Inferior parietal cortex (tissue), 1 donor: Measurements from ENCODE around the gene TMEM244.
"Not testable (repeated sequence)": the region's sequence is repeated elsewhere in the genome, so short reads cannot be mapped to it uniquely, and the experiment has no call there.

Experiments
- DNase-seq: peaks from one replicate; pipeline ENCODE4 v3.0.0-alpha.2; 2016; ENCODE audit errors: extremely low spot score

TMEM244 gene, protein sequence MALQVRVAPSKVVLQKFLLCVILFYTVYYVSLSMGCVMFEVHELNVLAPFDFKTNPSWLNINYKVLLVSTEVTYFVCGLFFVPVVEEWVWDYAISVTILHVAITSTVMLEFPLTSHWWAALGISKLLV

DNA sequence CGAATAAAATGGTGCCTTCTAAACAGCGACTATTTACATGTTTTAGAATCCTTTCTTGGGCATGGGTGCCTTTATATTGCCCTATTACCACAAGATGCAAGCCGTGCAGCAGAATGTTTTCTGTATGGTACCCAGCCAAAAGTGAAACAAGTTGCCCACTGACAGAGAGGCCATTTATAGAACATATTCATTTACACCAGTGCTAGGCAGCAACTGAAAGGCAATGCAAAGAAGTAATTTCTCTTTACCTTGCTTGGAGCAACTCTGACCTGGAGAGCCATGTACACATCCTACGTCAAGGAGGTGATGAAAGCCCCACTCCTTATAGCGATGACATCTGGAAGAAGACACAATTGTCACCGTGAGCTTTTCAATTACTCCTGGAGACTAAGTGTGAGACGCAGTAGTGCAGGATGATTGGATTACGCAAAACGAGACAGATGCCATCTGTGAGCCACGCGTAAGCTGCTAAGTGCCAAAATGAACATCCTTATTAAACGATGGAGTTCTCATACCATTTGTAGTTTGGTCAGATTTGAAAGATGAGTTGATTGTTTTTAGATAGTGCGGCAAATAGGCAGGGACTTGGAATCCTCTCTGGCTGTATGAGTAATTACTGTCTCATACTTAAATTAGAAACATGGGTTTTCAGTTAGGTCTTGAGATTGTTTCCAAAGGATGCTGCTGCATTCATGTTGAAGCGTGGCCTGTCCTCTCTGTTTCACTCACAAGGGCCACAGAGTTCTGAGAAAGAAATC, at the start of gene TMEM244:
Gene TMEM244 (minus strand): TSS at position 408 of the 758 bp plus-strand sequence. CDS start 127 bp downstream, at position 281.
- peak; percentile 35 for DNase-seq

DNA sequence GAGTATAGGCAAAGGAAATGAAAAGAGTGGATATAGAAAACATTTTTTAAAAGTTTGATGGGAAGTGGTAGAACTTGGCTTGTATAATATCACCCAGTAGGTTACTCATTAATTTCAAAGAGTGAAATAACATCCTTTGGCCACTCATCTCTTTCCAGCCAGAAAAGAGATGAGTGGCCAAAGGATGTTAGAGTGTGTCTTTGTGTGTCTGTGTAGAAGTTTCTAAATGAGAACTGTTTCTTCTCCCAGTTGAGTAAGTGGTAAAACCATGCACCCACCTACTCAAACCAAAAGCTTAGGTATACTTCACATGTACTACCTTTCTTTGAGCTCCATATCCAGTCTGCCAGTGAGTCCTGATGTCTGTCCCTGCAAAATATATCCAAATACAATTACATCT, 47.7 kb upstream of the TMEM244 start:
- no peak for DNase-seq

DNA sequence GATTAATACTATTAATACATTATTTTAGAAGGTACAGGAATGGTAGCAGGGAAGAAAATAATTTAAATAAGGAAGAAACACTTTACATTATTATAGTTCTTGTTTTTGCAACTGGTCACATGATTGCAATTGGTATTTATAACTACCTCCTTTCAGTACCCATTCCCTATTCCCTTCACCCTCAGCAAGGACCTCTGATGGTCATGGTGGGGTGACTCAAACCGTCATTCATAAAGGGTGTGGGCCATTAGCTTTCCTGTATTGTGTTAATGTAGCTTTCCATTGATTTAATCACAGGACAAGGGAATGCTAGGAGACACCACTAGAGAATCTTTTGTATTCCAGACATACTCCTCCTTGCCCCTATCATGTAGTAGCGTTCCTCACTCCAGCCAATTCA, 47.2 kb upstream of the TMEM244 start:
- no peak for DNase-seq

DNA sequence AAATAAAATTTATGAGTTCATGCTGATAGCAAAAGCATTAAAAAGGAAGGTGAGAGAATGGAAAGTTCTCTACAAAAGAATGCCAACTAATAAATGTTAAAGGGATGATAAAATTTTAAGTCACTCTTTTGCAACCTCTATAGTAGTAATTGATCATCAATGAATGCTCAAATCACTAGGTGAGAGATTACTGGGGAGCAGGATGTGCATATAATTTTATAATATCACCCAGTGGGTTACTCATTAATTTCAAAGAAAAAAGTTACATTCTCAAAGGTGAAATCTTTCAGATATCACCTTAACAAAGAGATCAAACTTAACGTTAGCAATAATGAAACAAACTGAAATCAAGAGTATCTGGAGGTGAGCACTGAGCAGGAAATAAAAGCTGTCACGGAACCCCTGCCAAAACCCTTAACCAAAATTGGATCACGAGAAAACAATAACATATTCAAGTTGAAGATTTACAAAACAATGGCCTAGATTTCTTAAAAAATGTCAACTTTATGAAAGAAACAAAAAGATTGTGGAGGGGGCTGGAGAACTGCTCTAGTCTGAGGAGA, 45.5 kb upstream of the TMEM244 start:
- no peak for DNase-seq

DNA sequence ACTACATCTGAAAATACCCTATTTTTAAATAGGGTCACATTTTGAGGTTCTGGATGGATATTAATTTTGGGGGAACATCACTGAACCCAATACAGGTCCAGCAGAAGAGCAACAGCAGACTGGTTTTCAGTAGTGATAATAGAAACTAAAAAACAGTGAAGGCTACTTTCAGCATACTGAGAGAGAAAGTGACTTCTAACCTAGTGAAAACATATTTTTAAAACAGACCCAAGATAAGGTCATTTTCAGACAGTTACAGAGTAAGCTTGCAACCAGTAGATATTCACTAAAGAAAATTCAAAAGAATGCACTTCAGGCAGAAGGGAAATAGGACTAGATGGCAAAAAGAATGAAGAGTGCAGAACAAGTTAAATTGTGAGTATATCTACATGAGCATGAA, 42.0 kb upstream of the TMEM244 start:
- DNase-seq, result no peak

DNA sequence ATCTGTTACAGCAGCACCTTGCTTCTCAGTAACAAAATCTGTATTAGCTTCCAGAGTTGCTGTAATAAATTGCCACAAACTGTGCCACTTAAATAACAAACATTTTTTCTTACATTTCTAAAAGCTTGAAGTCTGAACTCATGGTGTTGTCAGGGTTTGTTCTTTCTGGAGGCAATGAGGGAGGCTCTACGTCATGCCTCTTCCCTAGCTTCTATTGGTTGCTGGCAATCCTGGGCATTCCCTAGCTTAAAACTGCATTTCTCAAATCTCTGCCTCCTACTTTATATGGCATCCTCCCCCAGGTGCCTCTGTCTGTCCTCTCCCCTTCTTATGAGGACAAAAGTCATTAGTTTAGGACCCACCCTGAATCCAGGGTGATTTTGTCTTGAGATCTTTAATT, 41.6 kb upstream of the TMEM244 start:
- DNase-seq, result no peak

DNA sequence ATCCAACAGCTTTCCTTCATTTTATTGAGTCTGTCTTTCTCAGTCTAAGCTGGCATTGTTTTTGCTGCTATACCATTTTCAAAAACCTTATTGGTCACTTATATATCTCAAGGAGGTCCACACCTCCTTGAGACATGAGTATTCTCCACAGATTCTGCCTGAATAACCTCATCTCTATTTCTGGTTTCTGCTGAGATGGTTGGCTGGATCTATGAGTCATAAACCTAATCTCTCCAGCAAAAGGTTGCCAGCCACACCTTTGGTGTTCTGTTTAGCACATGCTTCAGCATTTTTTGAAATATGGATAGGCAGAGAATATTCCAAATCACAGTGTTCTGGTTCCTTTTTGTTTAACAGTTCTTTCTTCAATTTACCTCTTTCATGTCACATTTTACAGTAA, 40.8 kb upstream of the TMEM244 start:
- no peak for DNase-seq

DNA sequence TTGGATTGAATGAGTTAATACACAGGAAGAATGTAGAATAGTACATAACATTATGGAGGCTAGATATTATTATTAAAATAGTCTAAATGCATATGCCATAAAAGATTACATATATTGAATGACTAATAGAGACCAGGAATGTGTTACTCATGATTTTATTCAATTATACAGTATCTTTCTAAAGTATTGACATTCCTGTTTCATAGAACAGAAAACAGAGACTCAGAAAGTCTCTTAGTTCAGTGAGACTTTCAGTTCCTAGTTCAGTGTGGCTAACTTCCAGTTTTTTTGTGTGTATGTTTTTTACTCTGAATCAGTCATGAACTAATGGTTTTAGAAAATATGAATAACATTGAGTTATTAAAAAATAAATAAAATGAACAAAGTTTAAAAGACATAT, 34.6 kb upstream of the TMEM244 start:
- no peak for DNase-seq

DNA sequence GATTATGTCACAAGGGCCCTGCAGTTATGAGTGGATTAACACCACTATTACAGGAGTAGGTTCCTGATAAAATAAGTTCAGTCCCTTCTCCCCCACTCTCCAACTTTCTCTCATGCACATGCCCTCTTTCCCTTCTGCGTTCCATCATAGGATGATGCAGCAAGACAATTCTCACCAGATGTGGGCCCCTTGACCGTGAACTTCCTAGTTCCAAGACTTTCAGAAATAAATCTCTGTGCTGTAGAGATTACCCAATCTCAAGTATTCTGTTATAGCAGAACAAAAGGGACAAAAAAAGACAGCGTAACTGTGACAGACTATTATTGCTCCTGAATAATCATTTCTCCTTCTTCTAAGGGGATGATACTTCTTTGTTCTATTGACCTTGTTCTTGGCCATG, 33.8 kb upstream of the TMEM244 start:
- no peak for DNase-seq

DNA sequence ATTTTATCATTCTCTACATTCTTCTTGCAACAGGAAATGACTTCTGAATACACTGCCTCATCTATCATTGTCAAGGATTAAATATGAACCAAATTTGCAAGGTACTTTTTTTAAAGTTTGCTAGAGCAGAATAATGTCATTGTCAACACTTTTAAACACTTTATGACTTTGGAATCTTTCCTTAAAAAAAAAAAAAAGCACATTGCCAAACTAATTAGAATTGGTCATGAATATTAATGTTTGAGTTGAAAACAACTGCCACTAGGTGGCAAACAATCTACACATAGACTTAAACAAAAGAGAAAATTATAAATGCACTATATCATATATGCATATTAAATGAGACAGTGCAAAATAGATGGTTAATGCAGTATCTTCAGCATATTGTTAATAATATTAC, 32.5 kb upstream of the TMEM244 start:
- peak; percentile 55 for DNase-seq

DNA sequence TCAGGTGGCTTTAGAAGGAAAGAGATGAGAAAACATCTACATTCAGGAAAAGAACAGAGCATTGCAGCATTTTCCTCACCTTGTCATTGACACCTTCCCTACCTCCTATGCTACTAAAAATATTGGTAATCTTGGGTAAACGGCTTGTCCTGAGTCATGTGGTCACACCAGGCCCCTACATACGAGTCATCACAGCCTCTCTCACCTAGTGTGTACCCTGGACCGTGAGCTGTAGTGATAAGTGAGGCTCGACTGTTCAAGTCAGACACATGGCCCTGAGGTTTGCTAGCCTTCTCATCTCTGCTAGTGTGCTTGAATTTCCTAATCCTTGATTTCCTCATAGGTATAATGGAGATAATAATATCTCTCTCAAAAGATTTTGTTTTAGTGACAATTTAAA, 29.6 kb upstream of the TMEM244 start:
- DNase-seq, result no peak

DNA sequence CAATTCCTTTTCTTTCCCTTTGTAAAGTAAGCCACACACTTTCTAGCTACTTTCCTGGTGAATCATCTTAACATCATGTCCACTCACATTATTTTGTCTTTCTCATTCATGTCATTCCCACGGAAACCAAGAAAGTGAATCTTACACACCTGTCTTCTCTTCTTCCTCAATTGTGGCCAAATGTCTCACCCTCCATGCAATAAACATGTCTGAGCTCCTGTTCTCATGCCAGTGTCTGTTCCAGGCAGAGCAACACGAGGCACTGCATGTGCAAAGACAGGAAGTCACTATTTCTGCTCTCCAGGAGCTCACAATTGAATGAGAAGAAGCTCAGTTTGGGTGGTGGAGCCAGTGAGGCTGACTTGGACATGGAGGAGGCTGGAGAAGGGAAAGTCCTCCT, 29.0 kb upstream of the TMEM244 start:
- DNase-seq, result no peak

DNA sequence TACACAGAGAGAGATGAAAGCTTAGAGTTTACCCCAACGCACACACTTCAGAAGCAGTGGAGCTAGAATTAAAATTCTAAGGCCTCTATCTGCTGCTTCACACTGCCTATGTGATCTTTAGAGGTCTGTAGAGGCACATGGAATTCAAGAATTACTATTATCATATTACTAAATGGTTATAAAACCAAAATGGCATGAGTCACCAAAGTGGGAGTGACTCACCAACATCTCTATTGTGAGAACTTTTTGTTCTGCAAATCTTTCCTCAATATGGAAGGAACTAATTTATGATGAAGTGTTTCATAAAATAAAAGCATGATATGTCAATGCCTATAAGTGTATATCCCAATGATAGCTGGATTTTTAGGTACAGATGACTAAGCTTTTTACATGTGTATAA, 28.5 kb upstream of the TMEM244 start:
- DNase-seq, result no peak

DNA sequence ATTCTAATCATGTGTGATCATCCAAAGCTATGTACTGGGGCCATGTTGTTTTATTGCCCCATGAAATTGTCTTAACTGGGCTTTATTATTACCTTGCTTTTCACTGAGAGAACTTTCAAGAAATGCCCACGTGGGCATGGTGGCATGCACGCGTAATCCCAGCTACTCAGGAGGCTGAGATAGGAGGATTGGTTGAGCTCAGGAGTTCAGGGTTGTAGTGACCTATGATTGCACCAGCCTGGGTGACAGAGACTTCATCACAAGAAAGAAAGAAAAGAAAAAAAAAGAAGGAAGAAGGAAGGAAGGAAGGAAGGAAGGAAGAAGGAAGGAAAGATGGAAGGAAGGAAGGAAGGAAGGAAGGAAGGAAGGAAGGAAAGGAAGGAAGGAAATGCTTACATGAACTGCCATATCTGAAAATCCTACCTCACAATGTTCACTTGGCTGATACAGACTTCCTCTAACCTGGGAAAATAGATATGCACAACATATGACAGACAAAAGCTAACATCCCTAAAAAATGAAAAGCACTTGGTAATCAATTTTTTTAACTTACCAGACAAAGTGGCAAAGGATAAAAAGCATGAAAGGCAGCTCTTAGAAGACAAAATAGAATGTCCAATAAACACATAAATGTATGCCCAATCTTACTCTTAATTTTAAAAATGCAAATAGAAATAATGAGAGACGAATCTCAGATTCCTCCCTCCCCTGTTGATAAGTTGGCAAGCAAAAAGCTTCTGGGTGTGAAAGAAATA, 25.5 kb upstream of the TMEM244 start:
- no peak for DNase-seq

DNA sequence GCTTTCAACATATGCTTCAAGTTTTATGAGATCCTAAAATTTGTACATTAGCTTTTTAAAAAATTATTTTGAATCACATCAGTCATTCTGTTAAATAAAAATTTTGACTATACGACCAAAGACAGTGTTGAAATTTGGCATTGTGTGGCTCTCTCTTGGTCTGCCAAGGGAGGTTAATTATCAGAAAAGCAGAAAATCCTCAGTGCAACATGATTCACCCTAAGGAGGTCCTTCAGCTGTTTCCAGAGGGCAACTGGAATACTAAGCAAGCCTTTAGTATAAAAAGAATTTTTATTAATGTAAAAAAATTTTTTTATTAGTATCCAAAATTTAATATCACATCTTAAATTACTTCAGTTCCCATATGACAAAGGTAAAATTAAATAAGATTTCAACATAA, 23.1 kb upstream of the TMEM244 start:
- DNase-seq, result no peak

DNA sequence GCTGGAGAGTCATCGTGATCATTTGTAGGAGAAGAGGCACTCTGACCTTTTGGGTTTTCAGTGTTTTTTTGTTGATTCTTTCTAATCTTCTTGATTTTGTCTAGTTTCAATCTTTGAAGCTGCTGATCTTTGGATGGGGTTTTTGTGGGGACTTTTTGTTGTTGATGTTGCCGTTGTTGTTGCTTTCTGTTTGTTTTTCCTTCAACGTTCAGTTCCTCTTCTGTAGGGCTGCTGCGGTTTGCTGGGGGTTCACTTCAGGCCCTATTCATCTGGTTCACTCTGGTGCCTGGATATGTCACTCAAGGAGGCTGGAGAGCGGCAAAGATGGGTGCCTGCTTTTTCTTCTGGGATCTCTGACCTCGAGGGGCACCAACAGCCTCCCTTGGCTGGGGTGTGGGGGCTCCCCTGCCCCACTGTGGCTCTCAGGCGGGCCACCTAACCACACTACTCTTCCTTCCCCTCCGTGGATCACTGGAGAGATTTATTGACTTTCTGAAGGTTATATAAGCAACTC, 21.5 kb upstream of the TMEM244 start:
- DNase-seq, result no peak

DNA sequence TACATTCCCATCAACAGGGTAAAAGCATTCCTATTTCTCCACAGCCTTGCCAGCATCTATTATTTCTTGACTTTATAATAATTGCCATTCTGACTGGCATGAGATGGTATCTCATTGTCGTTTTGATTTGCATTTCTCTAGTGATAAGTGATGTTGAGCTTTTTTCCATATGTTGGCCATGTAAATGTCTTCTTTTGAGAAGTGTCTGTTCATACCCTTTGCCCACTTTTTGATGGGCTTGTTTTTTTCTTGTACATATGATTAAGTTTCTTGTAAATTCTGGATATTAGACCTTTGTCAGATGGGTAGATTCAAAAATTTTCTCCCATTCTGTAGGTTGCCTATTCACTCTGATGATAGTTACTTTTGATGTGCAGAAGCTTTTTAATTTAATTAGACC, 16.8 kb upstream of the TMEM244 start:
- DNase-seq, result not testable (repeated sequence)

DNA sequence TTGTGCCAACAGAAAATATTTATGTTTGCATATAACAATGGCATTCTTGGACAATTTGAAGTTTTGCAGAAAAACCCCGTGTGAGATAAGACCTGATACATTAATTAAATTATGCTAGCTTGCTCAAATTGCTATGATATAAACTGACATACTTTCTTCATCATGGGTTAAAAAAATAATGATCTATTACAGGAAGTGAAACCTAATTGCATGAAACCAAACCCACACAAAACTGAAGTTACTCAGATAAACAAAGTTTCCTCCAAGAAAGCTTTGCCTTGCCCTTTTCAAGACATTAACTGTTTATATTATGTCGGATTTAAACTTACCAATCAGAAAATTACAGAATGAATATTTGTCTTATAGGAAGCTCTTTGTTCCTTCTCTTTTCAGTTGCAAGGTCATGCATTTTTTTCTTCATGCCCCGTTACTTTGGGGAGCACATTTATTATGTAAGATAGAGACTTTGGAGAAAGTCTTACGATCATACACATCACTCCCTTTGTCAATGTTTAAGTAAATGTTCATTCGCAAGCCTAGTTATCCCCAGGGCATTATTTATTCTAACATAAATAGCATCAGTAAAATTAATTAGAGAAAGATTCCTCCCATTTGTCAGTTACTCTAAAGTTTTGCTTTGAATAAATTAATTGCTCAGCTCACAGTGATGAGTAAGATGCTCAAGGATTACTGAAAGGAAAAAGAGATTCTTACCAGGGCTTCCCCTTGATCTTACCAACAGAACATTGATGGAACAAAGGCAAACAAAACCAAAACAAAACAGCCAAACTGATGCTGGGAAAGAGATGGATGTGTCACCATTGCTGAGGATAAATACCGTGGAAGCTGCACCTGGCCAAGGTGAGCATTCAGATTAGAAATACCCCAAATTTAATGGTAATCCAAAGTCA, 14.8 kb upstream of the TMEM244 start:
- DNase-seq, result no peak

DNA sequence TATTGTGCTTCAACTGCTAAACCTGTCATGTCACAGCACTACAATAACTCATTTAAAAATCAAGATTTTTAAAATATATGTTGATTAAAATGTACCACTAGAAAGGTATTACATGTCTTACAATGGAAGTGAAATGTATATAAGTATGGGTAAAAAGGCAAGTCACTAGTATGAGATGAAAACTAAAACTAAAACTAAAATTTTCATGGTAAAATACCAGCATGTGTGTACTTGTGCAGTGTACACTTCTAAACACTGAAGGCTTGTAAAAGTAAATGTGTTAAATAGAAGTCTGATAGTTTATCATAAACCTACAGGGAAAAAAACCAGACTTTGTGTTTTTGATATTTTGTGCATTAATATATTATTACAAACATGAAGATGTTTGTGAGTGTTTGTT, 13.7 kb upstream of the TMEM244 start:
- no peak for DNase-seq

DNA sequence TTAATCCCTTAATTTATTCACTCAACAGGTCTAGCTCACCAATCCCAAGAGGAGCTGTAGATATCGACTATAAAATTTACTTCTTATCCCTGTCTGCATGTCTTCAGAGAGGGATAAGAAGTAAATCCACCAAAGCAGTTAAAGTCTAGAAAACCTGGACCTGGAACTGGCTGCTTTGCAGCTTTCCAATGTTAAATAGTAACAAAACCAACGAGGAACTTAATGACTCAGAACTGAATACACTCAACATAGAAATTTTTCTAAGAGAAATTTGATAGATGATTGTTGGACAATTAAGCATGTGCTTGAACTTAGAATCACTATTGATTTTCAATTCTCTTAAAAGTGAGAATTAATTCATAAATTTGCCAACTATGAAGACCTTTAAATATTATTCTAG, 11.5 kb upstream of the TMEM244 start:
- no peak for DNase-seq

DNA sequence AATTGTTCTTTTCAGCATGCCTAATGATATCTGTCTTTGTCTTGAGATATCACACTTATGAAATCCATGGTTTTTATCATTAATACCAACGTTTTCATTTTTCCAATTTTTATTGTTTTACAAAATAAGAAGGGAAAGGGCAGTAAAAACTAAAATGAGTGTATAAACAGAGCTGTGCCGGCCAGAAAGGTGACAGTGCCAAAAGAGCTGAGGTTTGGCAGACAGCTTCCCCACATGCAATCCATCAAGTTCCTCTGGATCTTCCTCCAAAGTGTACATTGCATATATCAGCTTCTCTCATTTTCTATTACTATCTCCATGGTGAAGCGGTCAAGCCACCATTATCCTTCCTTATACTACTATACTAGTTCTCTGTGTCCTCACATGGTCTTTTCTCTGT, 10.1 kb upstream of the TMEM244 start:
- DNase-seq, result no peak

DNA sequence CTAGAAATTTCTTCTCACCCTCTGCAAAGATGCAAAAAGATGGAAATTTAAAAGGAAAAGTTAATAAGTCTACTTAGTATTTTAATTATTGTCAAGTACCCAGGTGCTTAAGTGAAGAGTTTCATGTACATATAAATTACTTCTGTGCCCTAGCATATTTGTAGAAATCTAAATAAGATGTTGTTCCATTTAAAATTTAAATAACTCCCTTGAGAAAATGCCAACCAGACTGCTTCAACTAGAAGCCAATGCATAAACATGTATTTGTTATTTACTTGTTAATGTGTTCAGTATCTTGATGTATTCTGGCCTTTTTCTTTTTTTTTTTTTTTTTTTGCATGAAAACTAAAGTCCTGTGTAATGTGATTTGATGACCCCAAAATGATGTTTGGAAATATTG, 6.3 kb upstream of the TMEM244 start:
- no peak for DNase-seq
